ENCODE results near the gene TMEM100. TPM values are rescaled to one million over a fixed set of nuclear protein-coding genes. Genes with fewer than 3 reads are reported as not detected.
A peak's percentile ranks its signal among the peaks of the same experiment; 100 is the strongest.

The TMEM100 gene
- polyA plus RNA-seq, 1 of the 3 experiments (the other 2 are of a cell fraction): 1.7 TPM

GRCh38 chr17:55751720-55752250 is 29.1 kb upstream of the TMEM100 start:
- Histone ChIP-seq H3K4me3 (ENCODE audit: low read depth in 2 of 2, low read length in 1 of 2) (peak overlapping the region; percentile 86 to 98), H4K20me1 (ENCODE audit: insufficient read depth) (no peaks in the 10 kb centered on the region), H3K36me3 (replicated peaks in 1 of 2; ENCODE audit: control insufficient read depth in 1 of 2, insufficient read depth in 2 of 2, low read length in 1 of 2) (peaks cover 3 to 15% of the 10 kb centered on the region in 2 experiments), H2AFZ (ENCODE audit: low read depth) (peak overlapping the region; percentile 87), H3K9me3 (no peaks in the 10 kb centered on the region), H3K4me1 (ENCODE audit: control insufficient read depth in 1 of 2, insufficient read depth in 2 of 2, low read depth in 1 of 2, low read length in 1 of 2) (peaks cover 0 to 10% of the 10 kb centered on the region in 2 experiments; a peak in 2 of 4 replicates), H3K79me2 (ENCODE audit: insufficient read depth) (peaks cover 49% of the 10 kb centered on the region), H3K4me2 (peak overlapping the region; percentile 96), H3F3A (replicated peaks; ENCODE audit: insufficient read depth) (peaks cover 9% of the 10 kb centered on the region), H3K27me3 (ENCODE audit: insufficient read depth) (no peaks in the 10 kb centered on the region), H3K9ac (peak overlapping the region; percentile 81), H3K9me2 (no peaks in the 10 kb centered on the region), H3K27ac (ENCODE audit: low read depth in 2 of 2, low read length in 1 of 2) (peak overlapping the region; percentile 74 to 94; a peak in 3 of 4 replicates)
- no peak for DNase-seq
- POLR2A ChIA-PET: interaction anchor here (0.6 to 1.3 kb wide), 6 partner anchors 12 to 62 kb away, joined by 3 to 9 read pairs (median 4); no protein-coding TSS in a partner anchor
- CTCF ChIA-PET: interaction anchor here (0.7 to 18.2 kb wide), 12 partner anchors 9 to 237 kb away, joined by 3 to 139 read pairs (median 5); no protein-coding TSS in a partner anchor
- 74% methylated on average over 4 of the region's 4 CpGs for WGBS (ENCODE audit: low lambda C conversion rate)
- TF ChIP-seq REST (IDR thresholded peaks at IDR 0.05; ENCODE audit: low read depth, low read length) (no peak), RXRA (IDR thresholded peaks at IDR 0.05; ENCODE audit: borderline replicate concordance, low read depth) (no peak), MEF2A (IDR thresholded peaks at IDR 0.05; ENCODE audit: borderline replicate concordance, low read depth) (no peak), EZH2phosphoT487 (IDR thresholded peaks at IDR 0.05; ENCODE audit: borderline replicate concordance, low read depth) (no peak), GATA2 (CRISPR knock-in tag; IDR thresholded peaks at IDR 0.05) (no peak), NRF1 (IDR thresholded peaks at IDR 0.05; ENCODE audit: low read depth, low read length) (no peak)

- Histone ChIP-seq H3K9me2 (no peaks in the 10 kb centered on the region), H3K27ac (ENCODE audit: low read depth in 2 of 2, low read length in 1 of 2) (peak within 1 kb of the TSS; percentile 74 to 94), H3K4me1 (ENCODE audit: control insufficient read depth in 1 of 2, insufficient read depth in 2 of 2, low read depth in 1 of 2, low read length in 1 of 2) (peaks cover 0 to 10% of the 10 kb centered on the region in 2 experiments; a peak in 2 of 4 replicates), H3F3A (replicated peaks; ENCODE audit: insufficient read depth) (peaks cover 9% of the 10 kb centered on the region), H2AFZ (ENCODE audit: low read depth) (peak within 1 kb of the TSS; percentile 87), H3K27me3 (ENCODE audit: insufficient read depth) (no peaks in the 10 kb centered on the region), H3K9ac (peak within 1 kb of the TSS; percentile 81), H3K9me3 (no peaks in the 10 kb centered on the region), H3K4me3 (ENCODE audit: low read depth in 2 of 2, low read length in 1 of 2) (peak within 1 kb of the TSS; percentile 86 to 98), H4K20me1 (ENCODE audit: insufficient read depth) (no peaks in the 10 kb centered on the region), H3K36me3 (replicated peaks in 1 of 2; ENCODE audit: control insufficient read depth in 1 of 2, insufficient read depth in 2 of 2, low read length in 1 of 2) (peaks cover 3 to 15% of the 10 kb centered on the region in 2 experiments), H3K4me2 (peak within 1 kb of the TSS; percentile 96), H3K79me2 (ENCODE audit: insufficient read depth) (peaks cover 41% of the 10 kb centered on the region)
- peak; percentile 98 for DNase-seq
- WGBS (ENCODE audit: low lambda C conversion rate): 2% methylated on average over 48 of the region's 53 CpGs
- POLR2A ChIA-PET: interaction anchor here (0.6 to 1.3 kb wide), 8 partner anchors 11 to 63 kb away, joined by 3 to 9 read pairs (median 4); no protein-coding TSS in a partner anchor
- CTCF ChIA-PET: interaction anchor here (0.6 to 18.2 kb wide), 25 partner anchors 9 to 1245 kb away, joined by 3 to 139 read pairs (median 4); partner anchors contain the start of gene TMEM100
- TF ChIP-seq NFIC (IDR thresholded peaks at IDR 0.05; ENCODE audit: borderline replicate concordance): peak; percentile 43; the same call in 1 of the 2 replicates
- TF ChIP-seq EZH2phosphoT487 (IDR thresholded peaks at IDR 0.05; ENCODE audit: borderline replicate concordance, low read depth): no peak
- TF ChIP-seq FOXJ3 (CRISPR knock-in tag; IDR thresholded peaks at IDR 0.05): peak; percentile 13; the same call in 1 of the 2 replicates
- peak; percentile 32 for TF ChIP-seq RAD21 (IDR thresholded peaks at IDR 0.05; ENCODE audit: low read length)
- TF ChIP-seq YY1 (IDR thresholded peaks at IDR 0.05; ENCODE audit: low read depth): peak; percentile 45; the same call in 1 of the 2 replicates
- TF ChIP-seq MEF2A (IDR thresholded peaks at IDR 0.05; ENCODE audit: borderline replicate concordance, low read depth): no peak
- TF ChIP-seq RFX5 (IDR thresholded peaks at IDR 0.05; ENCODE audit: low read length): no peak
- no peak for TF ChIP-seq FOXM1 (IDR thresholded peaks at IDR 0.05; ENCODE audit: low read depth)
- TF ChIP-seq USF1 (IDR thresholded peaks at IDR 0.05; ENCODE audit: borderline replicate concordance, low read depth): peak; percentile 58
- peak; percentile 16; the same call in 1 of the 2 replicates for TF ChIP-seq SMC3 (IDR thresholded peaks at IDR 0.05; ENCODE audit: low read depth, low read length)
- TF ChIP-seq NRF1 (IDR thresholded peaks at IDR 0.05; ENCODE audit: low read depth, low read length): no peak
- TF ChIP-seq RCOR1 (IDR thresholded peaks at IDR 0.05; ENCODE audit: low read length): peak; percentile 32; the same call in 1 of the 2 replicates
- TF ChIP-seq TCF12 (IDR thresholded peaks at IDR 0.05): peak; percentile 63; the same call in 1 of the 2 replicates
- no peak for TF ChIP-seq FOSL2 (IDR thresholded peaks at IDR 0.05; ENCODE audit: borderline replicate concordance, low read depth)
- peak; percentile 82 for TF ChIP-seq MAX (IDR thresholded peaks at IDR 0.05; ENCODE audit: low read depth)
- TF ChIP-seq USF2 (IDR thresholded peaks at IDR 0.05; ENCODE audit: borderline replicate concordance, low read depth, low read length): no peak
Observed at GRCh38 chr17:55750750-55751657, 28.3 kb upstream of the TMEM100 start, which contains the start of gene PCTP. Gene PCTP (plus strand): TSS chr17:55751051. CDS start chr17:55751104, 53 bp downstream.

All from SK-N-SH (cell line).